ENCODE results near the gene ATG5. TPM values are rescaled to one million over a fixed set of nuclear protein-coding genes. Genes with fewer than 3 reads are reported as not detected.
"Not testable (repeated sequence)": the region's sequence is repeated elsewhere in the genome, so short reads cannot be mapped to it uniquely, and the experiment has no call there.

Gene ATG5
- total RNA-seq, 3 donors from 2014 or later, result 39.4 to 51.6 (median 43.0) TPM

DNA sequence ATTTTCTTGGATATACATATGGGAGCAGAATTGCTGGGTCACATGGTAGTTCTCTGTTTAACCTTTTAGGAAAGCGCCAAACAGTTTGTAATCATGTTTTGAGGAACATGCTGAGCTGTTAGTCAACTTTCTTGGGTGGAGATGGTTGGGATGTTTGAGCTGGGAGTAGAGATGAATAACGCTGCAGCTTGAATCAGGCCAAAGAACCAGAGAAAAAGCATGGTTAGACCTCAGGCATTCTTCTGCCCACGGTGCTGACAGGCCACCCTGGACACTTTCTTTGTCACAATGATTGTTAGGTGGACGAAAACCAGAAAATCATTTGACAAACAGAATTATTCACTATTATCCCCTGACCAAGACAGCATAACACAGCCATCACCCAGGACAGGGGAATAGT lies 172.6 kb downstream of the ATG5 start:
- DNase-seq, result no peak
- no peaks in the 10 kb centered on the region for H3K36me3 ChIP-seq (ENCODE audit: low read depth)
- no peak overlapping the region for H3K4me3 ChIP-seq
- intact Hi-C loops (cut with DNase I, micrococcal nuclease), result no loop called here
- no peaks in the 10 kb centered on the region for H3K9me3 ChIP-seq
- H3K4me1 ChIP-seq (ENCODE audit: low read depth), result no peaks in the 10 kb centered on the region
- ATAC-seq, result no peak
- TF ChIP-seq, protein P1, sequence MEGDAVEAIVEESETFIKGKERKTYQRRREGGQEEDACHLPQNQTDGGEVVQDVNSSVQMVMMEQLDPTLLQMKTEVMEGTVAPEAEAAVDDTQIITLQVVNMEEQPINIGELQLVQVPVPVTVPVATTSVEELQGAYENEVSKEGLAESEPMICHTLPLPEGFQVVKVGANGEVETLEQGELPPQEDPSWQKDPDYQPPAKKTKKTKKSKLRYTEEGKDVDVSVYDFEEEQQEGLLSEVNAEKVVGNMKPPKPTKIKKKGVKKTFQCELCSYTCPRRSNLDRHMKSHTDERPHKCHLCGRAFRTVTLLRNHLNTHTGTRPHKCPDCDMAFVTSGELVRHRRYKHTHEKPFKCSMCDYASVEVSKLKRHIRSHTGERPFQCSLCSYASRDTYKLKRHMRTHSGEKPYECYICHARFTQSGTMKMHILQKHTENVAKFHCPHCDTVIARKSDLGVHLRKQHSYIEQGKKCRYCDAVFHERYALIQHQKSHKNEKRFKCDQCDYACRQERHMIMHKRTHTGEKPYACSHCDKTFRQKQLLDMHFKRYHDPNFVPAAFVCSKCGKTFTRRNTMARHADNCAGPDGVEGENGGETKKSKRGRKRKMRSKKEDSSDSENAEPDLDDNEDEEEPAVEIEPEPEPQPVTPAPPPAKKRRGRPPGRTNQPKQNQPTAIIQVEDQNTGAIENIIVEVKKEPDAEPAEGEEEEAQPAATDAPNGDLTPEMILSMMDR (IDR thresholded peaks at IDR 0.05), result no peak

DNA sequence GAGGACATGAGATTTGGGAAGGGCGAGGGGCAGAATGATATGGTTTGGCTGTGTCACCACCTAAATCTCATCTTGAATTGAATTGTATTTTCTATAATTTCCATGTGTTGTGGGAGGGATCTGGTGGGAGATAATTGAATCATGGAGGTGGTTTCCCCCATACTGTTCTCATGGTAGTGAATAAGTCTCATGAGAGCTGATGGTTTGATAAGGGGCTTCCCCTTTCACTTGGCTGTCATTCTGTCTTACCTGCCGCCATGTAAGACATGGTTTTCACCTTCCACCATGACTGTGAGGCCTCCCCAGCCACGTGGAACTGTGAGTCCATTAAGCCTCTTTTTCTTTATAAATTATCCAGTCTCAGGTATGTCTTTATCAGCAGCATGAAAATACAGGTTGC lies 173.1 kb downstream of the ATG5 start:
- H3K4me3 ChIP-seq; H3K9me3 ChIP-seq; ATAC-seq; DNase-seq; intact Hi-C loops (cut with DNase I, micrococcal nuclease); H3K36me3 ChIP-seq (ENCODE audit: low read depth); H3K4me1 ChIP-seq (ENCODE audit: low read depth): not testable (repeated sequence)

GRCh38 chr6:106149472-106150069 lies 176.0 kb downstream of the ATG5 start:
- ATAC-seq, result peak; percentile 34
- Histone ChIP-seq H3K4me1 (ENCODE audit: low read depth) (no peaks in the 10 kb centered on the region), H3K4me3 (no peak overlapping the region), H3K9me3 (no peaks in the 10 kb centered on the region), H3K36me3 (ENCODE audit: low read depth) (no peaks in the 10 kb centered on the region)
- DNase-seq, result no peak
- TF ChIP-seq, protein P1 (IDR thresholded peaks at IDR 0.05), result no peak
- intact Hi-C loops (cut with DNase I, micrococcal nuclease), result no loop called here

GRCh38 chr6:106147476-106147875 lies 178.1 kb downstream of the ATG5 start:
- no peak for DNase-seq
- ATAC-seq, result no peak
- Histone ChIP-seq H3K9me3 (no peaks in the 10 kb centered on the region), H3K36me3 (ENCODE audit: low read depth) (no peaks in the 10 kb centered on the region), H3K4me3 (no peak overlapping the region), H3K4me1 (ENCODE audit: low read depth) (no peaks in the 10 kb centered on the region)
- intact Hi-C loops (cut with DNase I, micrococcal nuclease), result no loop called here
- TF ChIP-seq, protein P1 (IDR thresholded peaks at IDR 0.05), result no peak

DNA sequence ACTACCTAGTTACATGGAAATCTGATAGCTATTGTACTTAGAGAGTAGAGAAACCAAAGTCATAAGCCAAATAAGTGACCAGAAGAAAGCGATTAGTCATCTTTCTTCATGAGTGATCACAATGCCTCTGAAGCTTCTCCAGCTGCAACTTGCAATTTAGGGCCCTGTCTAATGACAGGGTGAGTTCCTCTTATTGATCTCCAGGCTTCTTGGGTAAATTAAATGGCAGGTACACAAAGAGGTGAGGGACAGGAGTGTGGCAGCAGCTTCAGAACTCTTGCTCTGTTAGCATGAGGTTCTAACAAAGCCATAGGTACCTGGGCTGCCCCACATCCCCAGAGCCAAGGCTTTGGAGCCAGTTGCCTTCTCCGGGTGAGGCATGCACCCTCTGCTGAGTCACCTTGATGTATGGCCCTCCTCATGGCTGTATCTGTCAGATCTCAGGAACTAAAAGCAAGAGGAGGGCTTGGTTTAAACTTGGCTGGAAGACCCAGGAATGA lies 178.7 kb downstream of the ATG5 start:
- no peak for DNase-seq
- intact Hi-C loops (cut with DNase I, micrococcal nuclease), result no loop called here
- Histone ChIP-seq H3K4me3 (no peak overlapping the region), H3K9me3 (no peaks in the 10 kb centered on the region), H3K4me1 (ENCODE audit: low read depth) (no peaks in the 10 kb centered on the region), H3K36me3 (ENCODE audit: low read depth) (no peaks in the 10 kb centered on the region)
- ATAC-seq, result no peak
- TF ChIP-seq, protein P1 (IDR thresholded peaks at IDR 0.05), result no peak

DNA sequence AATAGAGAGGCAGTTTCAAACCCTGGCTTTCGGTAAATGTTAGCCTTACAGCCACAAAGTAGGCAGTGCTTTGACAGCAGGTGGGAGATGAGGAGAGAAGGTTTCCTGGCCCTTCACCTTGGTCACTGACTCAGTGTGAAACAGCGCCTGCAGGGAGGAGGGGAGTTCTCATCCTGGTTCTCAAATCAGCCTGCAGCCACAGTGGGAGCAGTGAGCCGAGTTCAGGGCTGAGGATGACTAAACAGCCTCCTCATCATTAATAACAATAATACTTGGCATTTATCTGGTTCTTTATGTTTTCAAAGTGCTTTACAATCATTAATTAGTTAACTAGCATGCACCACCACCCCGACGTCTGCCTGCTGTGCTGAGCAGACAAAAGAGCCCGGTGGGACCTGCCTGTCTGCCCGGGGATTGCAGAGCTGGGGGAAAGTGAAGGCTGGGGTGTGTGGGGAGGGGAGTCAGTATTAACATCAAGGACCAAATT lies 179.8 kb downstream of the ATG5 start:
- no peaks in the 10 kb centered on the region for H3K9me3 ChIP-seq
- H3K36me3 ChIP-seq (ENCODE audit: low read depth), result no peaks in the 10 kb centered on the region
- TF ChIP-seq, protein P1 (IDR thresholded peaks at IDR 0.05), result no peak
- ATAC-seq (no peak), DNase-seq (no peak)
- no peaks in the 10 kb centered on the region for H3K4me1 ChIP-seq (ENCODE audit: low read depth)
- no peak overlapping the region for H3K4me3 ChIP-seq
- intact Hi-C loops (cut with DNase I, micrococcal nuclease), result no loop called here

Data from mucosa of descending colon (tissue), 3 donors.